Ovary (tissue), 1 donor: Measurements from ENCODE around the gene SLC22A12.

Experiments
- EP300 ChIP-seq: sonication (generic); formaldehyde crosslinking; IDR thresholded peaks from one replicate; pipeline ENCODE4 v1.6.1; 2017; ENCODE audit warnings: antibody characterized with exemption
- POLR2A ChIP-seq: fragments of 450-650 bp; IDR thresholded peaks from one replicate; pipeline ENCODE4 v1.6.1; 2017; ENCODE audit warnings: antibody characterized with exemption, mild to moderate bottlenecking, moderate library complexity

DNA sequence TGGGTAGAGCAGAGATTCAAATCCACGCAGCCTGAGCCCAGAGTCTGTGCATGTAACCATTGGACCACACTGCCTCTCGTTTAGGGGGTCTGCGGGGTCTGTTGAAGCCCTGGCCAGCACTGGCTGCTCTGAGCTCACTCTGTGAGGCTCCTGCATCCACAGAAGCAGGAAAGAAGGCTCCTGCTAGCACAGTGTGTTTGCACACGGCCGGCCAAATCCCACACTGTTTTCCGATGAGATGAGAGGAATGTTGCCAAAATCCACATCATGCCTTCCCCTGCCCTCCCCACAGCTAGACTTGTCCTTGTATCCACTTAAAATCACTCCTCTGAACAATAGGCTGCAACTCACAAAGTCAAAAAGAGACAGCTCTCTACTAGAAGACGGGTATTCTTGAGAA, 10.6 kb upstream of the SLC22A12 start:
- TF ChIP-seq EP300 (no peak), POLR2A (no peak)
